Measurements from ENCODE around the gene TXNRD1. TPM values are rescaled to one million over a fixed set of nuclear protein-coding genes. Genes with fewer than 3 reads are reported as not detected.

The TXNRD1 gene
- total and polyA plus RNA-seq, 8 donors = 8.1 to 29.1 (median 15.9) TPM

- Histone ChIP-seq H3K9me3 (no peaks in the 10 kb centered on the region), H3K27ac (no peak overlapping the region), H3K27me3 (no peaks in the 10 kb centered on the region), H3K36me3 (peaks cover 0 to 19% (median 10%) of the 10 kb centered on the region in 3 donors), H3K4me1 (no peaks in the 10 kb centered on the region), H3K4me3 (no peak overlapping the region)
- FAIRE-seq = no peak
- TF ChIP-seq CTCF (IDR thresholded peaks at IDR 0.05) = no peak
- WGBS, 2 donors = 90 to 92% methylated on average over 7 of the region's 7 CpGs
- DNase-seq = no peak
- intact Hi-C loops (cut with DNase I) = no loop called here
- no peak for ATAC-seq
Measured at GRCh38 chr12:104345234-104346066, 129.9 kb downstream of the TXNRD1 start.

DNA sequence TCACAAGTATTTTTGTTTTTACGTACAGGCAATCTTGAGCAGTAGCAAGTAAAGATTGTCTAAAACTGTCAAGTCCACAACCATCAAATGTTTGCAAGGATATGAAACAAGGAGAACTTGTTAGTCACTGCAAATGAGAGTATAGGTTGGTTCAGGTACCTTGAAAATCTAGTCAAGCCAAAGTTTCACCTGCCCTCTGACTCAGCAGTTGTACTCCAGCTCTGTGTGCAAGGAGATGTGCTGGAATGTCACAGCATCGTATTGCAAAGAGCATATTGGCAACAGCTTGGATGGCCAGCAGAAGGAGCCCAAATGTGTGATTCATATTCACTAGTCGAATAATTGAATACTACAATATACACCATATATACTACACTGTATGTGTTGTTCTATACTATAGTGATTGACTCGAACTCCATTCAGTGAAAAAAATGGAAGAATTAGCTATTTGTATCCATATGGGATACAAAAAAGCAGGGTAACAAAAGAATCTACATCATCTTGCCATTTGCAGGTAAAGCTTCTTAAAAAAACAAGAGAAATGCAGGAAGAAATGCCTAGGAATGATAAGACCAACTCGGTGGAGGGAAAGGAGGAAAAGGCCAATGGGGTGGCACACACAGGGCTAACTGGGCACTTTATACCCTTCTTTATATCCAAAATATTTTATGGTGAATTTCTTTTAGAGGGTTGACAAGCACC is 131.9 kb downstream of the TXNRD1 start:
- no peak for DNase-seq
- Histone ChIP-seq H3K4me3 (no peak overlapping the region), H3K9me3 (no peaks in the 10 kb centered on the region), H3K36me3 (peaks cover 0 to 19% (median 10%) of the 10 kb centered on the region in 3 donors), H3K27me3 (no peaks in the 10 kb centered on the region), H3K4me1 (no peaks in the 10 kb centered on the region), H3K27ac (no peak overlapping the region)
- intact Hi-C loops (cut with DNase I) = no loop called here
- FAIRE-seq = no peak
- 77 to 84% methylated on average over 5 of the region's 5 CpGs for WGBS, 2 donors
- no peak for ATAC-seq
- no peak for TF ChIP-seq CTCF (IDR thresholded peaks at IDR 0.05)

DNA sequence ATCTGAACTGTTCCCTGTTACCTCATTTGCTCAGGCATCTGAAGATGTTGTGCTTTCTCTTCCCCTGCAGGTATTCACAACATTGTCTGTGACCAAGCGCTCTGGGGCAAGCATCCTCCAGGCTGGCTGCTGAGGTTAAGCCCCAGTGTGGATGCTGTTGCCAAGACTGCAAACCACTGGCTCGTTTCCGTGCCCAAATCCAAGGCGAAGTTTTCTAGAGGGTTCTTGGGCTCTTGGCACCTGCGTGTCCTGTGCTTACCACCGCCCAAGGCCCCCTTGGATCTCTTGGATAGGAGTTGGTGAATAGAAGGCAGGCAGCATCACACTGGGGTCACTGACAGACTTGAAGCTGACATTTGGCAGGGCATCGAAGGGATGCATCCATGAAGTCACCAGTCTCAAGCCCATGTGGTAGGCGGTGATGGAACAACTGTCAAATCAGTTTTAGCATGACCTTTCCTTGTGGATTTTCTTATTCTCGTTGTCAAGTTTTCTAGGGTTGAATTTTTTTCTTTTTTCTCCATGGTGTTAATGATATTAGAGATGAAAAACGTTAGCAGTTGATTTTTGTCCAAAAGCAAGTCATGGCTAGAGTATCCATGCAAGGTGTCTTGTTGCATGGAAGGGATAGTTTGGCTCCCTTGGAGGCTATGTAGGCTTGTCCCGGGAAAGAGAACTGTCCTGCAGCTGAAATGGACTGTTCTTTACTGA is 132.9 kb downstream of the TXNRD1 start:
- H3K36me3 ChIP-seq = peaks cover 0 to 19% (median 10%) of the 10 kb centered on the region in 3 donors
- no peak overlapping the region for H3K4me3 ChIP-seq
- H3K4me1 ChIP-seq = no peaks in the 10 kb centered on the region
- 94% methylated on average over 11 of the region's 11 CpGs for WGBS, 2 donors
- no peaks in the 10 kb centered on the region for H3K9me3 ChIP-seq
- no peaks in the 10 kb centered on the region for H3K27me3 ChIP-seq
- DNase-seq (no peak), FAIRE-seq (no peak), ATAC-seq (no peak)
- no peak overlapping the region for H3K27ac ChIP-seq
- no peak for TF ChIP-seq CTCF (IDR thresholded peaks at IDR 0.05)
- intact Hi-C loops (cut with DNase I) = no loop called here

DNA sequence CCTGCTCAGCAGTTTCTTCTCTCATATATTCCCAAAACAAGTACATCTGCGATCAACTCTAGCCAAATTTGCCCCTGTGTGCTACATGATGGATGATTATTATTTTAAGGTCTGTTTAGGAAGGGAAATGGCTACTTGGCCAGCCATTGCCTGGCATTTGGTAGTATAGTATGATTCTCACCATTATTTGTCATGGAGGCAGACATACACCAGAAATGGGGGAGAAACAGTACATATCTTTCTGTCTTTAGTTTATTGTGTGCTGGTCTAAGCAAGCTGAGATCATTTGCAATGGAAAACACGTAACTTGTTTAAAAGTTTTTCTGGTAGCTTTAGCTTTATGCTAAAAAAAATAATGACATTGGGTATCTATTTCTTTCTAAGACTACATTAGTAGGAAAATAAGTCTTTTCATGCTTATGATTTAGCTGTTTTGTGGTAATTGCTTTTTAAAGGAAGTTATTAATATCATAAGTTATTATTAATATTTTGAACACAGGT is 133.5 kb downstream of the TXNRD1 start:
- WGBS, 2 donors = 97% methylated on average over 2 of the region's 2 CpGs
- Histone ChIP-seq H3K27me3 (no peaks in the 10 kb centered on the region), H3K4me1 (no peaks in the 10 kb centered on the region), H3K36me3 (peaks cover 0 to 19% (median 10%) of the 10 kb centered on the region in 3 donors), H3K9me3 (no peaks in the 10 kb centered on the region), H3K4me3 (no peak overlapping the region), H3K27ac (no peak overlapping the region)
- intact Hi-C loops (cut with DNase I) = no loop called here
- DNase-seq (no peak), FAIRE-seq (no peak), ATAC-seq (no peak)
- no peak for TF ChIP-seq CTCF (IDR thresholded peaks at IDR 0.05)

Data from pancreas (tissue), 10 donors.